NCI-H2196 treated with DMSO at 0.1 percent for 48 hours (cell line): ENCODE results near the gene MARCHF2.

Source experiments
- DNase-seq: peaks from one replicate; lab custom pipeline; 2025; ENCODE audit not compliant: unreplicated experiment; lab: John Stamatoyannopoulos, UW

Gene MARCHF2

DNA sequence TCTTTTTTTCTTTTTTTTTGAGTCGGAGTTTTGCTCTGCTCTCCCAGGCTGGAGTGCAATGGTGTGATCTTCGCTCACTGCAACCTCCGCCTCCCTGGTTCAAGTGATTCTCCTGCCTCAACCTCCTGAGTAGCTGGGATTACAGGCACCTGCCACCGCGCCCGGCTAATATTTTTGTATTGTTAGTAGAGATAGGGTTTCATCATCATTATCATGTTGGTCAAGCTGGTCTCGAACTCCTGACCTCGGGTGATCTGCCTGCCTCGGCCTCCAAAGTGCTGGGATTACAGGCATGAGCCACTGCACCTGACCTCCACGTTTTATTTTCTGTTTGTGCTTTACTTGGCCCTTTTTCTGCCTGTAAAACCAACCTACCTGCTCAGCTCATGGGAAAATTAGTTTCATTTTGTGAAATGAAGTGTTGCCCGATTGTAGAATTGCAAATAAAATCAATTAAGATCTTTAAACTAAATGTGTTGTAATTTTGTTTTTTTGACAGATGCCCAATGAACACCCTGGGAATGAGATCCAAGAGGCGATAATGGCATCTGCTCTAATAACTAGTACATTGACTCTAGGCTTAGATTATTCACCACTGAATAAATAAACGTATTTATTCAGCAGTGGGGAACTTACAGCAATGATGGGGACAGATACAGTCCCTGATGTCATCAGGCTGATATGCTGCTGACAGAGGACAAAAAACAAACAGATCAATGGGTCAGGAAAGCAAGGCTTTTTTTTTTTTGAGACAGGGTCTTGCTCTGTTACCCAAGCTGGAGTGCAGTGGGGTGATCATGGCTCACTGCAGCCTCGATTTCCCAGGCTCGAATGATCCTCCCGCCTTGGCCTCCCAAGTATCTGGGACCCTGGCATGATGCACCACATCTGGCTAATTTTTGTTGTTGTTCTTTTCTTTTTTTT is 25.2 kb upstream of the MARCHF2 start:
- DNase-seq = no peak

GRCh38 chr19:8388612-8388958 is 24.5 kb upstream of the MARCHF2 start:
- no peak for DNase-seq

DNA sequence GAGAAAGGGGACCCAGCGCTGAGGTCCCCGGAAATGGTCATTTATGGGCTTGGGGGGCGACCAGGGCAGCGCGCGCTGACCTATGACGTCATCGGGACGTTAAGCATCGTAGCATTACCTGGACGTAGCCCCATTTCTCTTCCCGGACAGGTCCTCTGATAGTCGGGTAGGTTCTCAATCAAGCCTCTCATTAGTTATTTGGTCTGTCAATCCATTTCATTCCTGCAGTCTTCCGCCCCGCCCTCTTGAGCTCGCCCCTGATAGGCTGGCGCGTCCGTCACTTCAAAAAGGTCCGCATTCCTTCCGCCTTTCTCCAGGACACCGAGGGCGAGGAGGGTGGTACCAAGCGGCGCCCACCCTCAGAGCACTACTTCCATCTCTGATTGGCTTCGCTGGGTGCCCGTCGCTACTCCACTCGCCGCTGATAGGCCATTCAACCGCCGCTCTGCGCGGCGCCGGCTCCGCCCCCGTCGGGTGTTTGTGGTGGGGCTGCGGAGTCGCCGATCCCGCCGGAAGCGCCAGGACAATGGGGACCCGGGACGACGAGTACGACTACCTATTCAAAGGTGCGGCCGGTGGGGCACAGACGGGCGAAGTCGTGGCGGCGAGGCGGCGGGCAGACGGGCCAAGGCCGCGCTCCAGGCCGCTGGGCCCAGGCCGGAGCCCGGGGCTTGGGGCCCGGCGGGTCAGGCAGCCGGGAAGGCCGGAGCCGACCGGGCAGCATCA is 23.1 kb upstream of the MARCHF2 start, which contains the start of gene RAB11B:
TSS of gene RAB11B (plus strand) at position 470 of the 726 bp plus-strand sequence. CDS start at position 527, 57 bp downstream.
- peak; percentile 100 for DNase-seq

GRCh38 chr19:8390617-8390981 is 22.5 kb upstream of the MARCHF2 start:
- DNase-seq = peak; percentile 80

DNA sequence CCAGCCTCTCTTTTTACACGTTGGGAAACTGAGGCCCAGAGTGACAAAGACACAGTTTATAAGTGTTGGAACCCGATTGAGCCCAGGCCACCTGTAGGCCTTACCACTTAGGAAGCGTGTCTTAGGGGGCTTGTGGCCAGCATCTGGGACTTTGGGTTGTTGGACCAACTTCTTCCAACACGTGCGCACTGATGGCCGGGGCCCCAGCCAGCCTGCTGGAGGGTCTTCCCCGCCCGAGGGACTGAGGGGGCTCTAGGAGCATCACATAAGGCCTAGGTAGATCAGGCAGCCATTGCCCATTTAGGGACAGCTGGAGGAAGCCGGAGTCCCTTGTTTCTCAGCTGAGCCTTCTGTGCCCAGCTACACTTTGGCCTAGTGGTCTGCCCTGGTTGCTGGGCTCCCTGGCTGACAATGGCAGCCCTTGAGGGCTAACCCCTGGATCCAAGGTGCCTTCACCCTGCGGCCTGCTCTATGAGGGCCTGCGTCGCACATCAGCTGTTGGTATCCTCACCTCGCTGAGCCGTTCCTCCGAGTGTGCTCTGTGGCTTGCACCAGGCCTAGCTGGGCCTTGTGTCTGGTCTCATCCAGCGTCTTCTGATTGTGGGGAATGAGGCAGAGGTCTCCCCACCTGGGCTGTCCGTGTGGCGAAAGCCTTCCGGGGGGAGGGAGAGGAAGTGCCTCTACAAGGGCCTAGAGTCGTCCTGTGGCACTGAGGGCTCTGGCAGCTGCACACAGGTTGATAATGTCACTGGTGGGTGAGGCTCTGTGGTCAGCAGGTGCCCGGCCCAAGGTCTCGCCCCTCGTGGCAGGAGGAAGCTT is 21.7 kb upstream of the MARCHF2 start:
- DNase-seq = no peak

- DNase-seq = peak; percentile 23
Observed at GRCh38 chr19:8392017-8392591, 21.0 kb upstream of the MARCHF2 start.

- DNase-seq = no peak
Observed at GRCh38 chr19:8393192-8393870, 19.8 kb upstream of the MARCHF2 start.

- no peak for DNase-seq
Observed at GRCh38 chr19:8393871-8394250, 19.2 kb upstream of the MARCHF2 start.

- DNase-seq = no peak
Observed at GRCh38 chr19:8395621-8396082, 17.5 kb upstream of the MARCHF2 start.

GRCh38 chr19:8396185-8396562 is 16.9 kb upstream of the MARCHF2 start:
- no peak for DNase-seq

GRCh38 chr19:8396563-8397203 is 16.4 kb upstream of the MARCHF2 start:
- DNase-seq = no peak

DNA sequence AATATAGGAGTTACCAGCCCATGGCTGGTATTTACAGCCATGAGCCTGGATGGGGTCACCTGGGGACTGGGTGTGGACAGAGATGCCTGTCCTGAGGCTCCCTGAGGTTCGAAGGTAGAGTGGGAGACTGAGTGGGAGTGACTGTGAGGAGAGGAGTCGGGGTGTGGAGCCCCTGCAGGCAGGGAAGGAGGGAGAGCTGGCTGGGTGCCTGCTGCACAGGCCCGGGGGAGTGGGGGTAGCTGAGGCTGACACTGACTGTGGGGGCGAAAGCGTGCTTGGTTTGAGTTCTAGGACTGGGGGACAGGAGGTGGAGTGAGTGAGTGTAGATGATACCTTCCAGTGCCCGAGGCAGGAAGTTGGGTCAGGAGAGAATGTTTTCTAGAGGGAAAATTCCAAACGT is 15.8 kb upstream of the MARCHF2 start:
- DNase-seq = no peak

GRCh38 chr19:8397746-8398310 is 15.3 kb upstream of the MARCHF2 start:
- no peak for DNase-seq

GRCh38 chr19:8398311-8398771 is 14.8 kb upstream of the MARCHF2 start:
- no peak for DNase-seq

- no peak for DNase-seq
Observed at GRCh38 chr19:8399681-8400188, 13.4 kb upstream of the MARCHF2 start.

DNA sequence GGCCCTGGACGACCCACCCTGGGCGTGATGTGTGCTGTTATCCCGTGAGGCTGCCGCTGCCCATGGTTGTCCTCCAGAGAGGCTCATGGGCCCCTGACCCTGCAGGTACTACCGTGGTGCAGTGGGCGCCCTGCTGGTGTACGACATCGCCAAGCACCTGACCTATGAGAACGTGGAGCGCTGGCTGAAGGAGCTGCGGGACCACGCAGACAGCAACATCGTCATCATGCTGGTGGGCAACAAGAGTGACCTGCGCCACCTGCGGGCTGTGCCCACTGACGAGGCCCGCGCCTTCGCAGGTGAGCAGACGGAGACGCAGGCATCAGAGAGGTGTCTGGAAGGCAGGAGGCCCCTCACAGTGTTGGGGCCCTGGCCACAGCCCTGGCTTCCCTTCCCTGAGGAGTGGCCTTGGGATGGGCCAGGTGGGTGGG is 11.1 kb upstream of the MARCHF2 start:
- DNase-seq = no peak

DNA sequence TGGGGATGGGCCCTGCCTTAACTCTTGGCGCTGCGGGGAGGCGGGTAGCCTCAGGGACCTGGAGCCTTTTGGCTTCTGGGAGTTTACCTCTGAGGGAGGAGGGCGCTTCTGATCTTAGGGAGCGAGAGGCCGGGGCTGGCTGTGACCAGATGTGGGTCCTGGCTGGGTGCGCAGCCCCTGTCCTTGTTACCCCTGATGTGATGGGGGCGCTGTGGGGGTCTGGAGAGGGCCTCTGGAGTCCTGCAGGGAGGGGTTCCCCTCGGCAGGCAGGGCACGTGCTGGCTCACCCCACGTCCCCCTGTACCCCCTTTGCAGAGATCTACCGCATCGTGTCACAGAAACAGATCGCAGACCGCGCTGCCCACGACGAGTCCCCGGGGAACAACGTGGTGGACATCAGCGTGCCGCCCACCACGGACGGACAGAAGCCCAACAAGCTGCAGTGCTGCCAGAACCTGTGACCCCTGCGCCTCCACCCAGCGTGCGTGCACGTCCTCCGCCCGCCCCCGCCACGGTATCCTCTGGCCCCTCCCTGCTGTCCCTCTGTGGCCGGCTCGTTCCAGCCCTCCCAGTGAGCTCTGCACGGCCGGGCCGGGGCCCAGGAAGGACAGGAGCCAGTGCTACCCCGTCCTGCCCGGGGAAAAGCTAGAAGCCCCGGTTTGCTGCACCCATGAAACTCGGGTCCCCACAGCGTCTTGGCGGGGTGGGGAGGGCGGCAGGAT is 9.8 kb upstream of the MARCHF2 start:
- DNase-seq = no peak

DNA sequence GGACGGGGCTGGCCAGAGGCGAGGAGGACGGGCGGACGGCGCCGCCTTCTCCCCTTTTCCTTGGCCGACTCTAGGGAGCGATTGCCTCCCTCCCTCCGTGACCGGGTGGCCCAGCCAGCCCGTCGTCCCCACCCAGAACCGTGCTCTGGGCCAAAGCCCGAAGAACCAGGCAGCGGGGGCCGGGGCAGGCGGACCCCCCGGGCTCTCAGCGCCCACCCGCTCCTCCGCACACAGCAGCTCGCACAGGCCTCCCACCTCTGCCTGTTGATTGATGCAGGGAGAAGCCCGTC is 9.3 kb upstream of the MARCHF2 start:
- DNase-seq = no peak
